IPS-15b (cell line): ENCODE results near the gene BCAP31.

Experiments used
- H3K27me3 ChIP-seq: one replicate; pipeline ENCODE4 v1.6.1; 2013; ENCODE audit warnings: low read length; ENCODE audit not compliant: control insufficient read depth, insufficient read depth
- H3K36me3 ChIP-seq: one replicate; pipeline ENCODE4 v1.6.1; 2013; ENCODE audit warnings: low read length; ENCODE audit not compliant: control insufficient read depth, insufficient read depth
- H3K4me1 ChIP-seq: one replicate; pipeline ENCODE4 v1.6.1; 2013; ENCODE audit warnings: mild to moderate bottlenecking, low read length; ENCODE audit not compliant: control insufficient read depth, insufficient read depth
- H3K4me3 ChIP-seq: one replicate; pipeline ENCODE4 v1.5.1; 2013; ENCODE audit warnings: low read depth, low read length
- H3K9ac ChIP-seq: one replicate; pipeline ENCODE4 v1.6.1; 2013; ENCODE audit warnings: low read depth, mild to moderate bottlenecking, low read length
- H3K9me3 ChIP-seq: one replicate; pipeline ENCODE4 v1.6.1; 2013; ENCODE audit warnings: mild to moderate bottlenecking, low read length; ENCODE audit not compliant: control insufficient read depth, insufficient read depth

Gene BCAP31

GRCh38 chrX:153766871-153767673 is 42.9 kb upstream of the BCAP31 start:
- Histone ChIP-seq H3K36me3 (no peaks in the 10 kb centered on the region), H3K9me3 (peaks cover 5% of the 10 kb centered on the region), H3K27me3 (no peaks in the 10 kb centered on the region), H3K9ac (no peak overlapping the region), H3K4me1 (no peaks in the 10 kb centered on the region), H3K4me3 (no peak overlapping the region)

GRCh38 chrX:153766098-153766817 is 42.1 kb upstream of the BCAP31 start:
- Histone ChIP-seq H3K4me3 (no peak overlapping the region), H3K27me3 (no peaks in the 10 kb centered on the region), H3K4me1 (no peaks in the 10 kb centered on the region), H3K9me3 (peaks cover 5% of the 10 kb centered on the region), H3K36me3 (no peaks in the 10 kb centered on the region), H3K9ac (no peak overlapping the region)

GRCh38 chrX:153765138-153766079 is 41.2 kb upstream of the BCAP31 start:
- Histone ChIP-seq H3K4me3 (no peak overlapping the region), H3K9me3 (peaks cover 5% of the 10 kb centered on the region), H3K9ac (no peak overlapping the region), H3K27me3 (no peaks in the 10 kb centered on the region), H3K36me3 (no peaks in the 10 kb centered on the region), H3K4me1 (no peaks in the 10 kb centered on the region)

- Histone ChIP-seq H3K27me3 (no peaks in the 10 kb centered on the region), H3K9me3 (peaks cover 5% of the 10 kb centered on the region), H3K36me3 (no peaks in the 10 kb centered on the region), H3K4me3 (no peak overlapping the region), H3K9ac (no peak overlapping the region), H3K4me1 (no peaks in the 10 kb centered on the region)
Measured at GRCh38 chrX:153764786-153765137, 40.6 kb upstream of the BCAP31 start.

GRCh38 chrX:153763989-153764755 is 40.0 kb upstream of the BCAP31 start, which contains the start of gene PLXNB3:
TSS of gene PLXNB3 (plus strand) at chrX:153764249. CDS start at chrX:153765536, 1,287 bp downstream.
- Histone ChIP-seq H3K4me3 (no peak within 1 kb of the TSS), H3K36me3 (no peaks in the 10 kb centered on the region), H3K27me3 (no peaks in the 10 kb centered on the region), H3K4me1 (no peaks in the 10 kb centered on the region), H3K9me3 (peaks cover 5% of the 10 kb centered on the region), H3K9ac (no peak within 1 kb of the TSS)

GRCh38 chrX:153763298-153763932 is 39.2 kb upstream of the BCAP31 start:
- no peaks in the 10 kb centered on the region for H3K27me3 ChIP-seq
- no peak overlapping the region for H3K9ac ChIP-seq
- H3K4me1 ChIP-seq = no peaks in the 10 kb centered on the region
- H3K36me3 ChIP-seq = no peaks in the 10 kb centered on the region
- H3K9me3 ChIP-seq = peaks cover 5% of the 10 kb centered on the region
- H3K4me3 ChIP-seq = no peak overlapping the region

GRCh38 chrX:153762626-153763173 is 38.5 kb upstream of the BCAP31 start:
- no peak overlapping the region for H3K4me3 ChIP-seq
- no peak overlapping the region for H3K9ac ChIP-seq
- H3K36me3 ChIP-seq = no peaks in the 10 kb centered on the region
- H3K4me1 ChIP-seq = no peaks in the 10 kb centered on the region
- H3K27me3 ChIP-seq = no peaks in the 10 kb centered on the region
- peaks cover 5% of the 10 kb centered on the region for H3K9me3 ChIP-seq

- H3K9me3 ChIP-seq = peaks cover 5% of the 10 kb centered on the region
- no peaks in the 10 kb centered on the region for H3K4me1 ChIP-seq
Measured at GRCh38 chrX:153761863-153762262, 37.7 kb upstream of the BCAP31 start.

GRCh38 chrX:153755136-153755535 is 30.9 kb upstream of the BCAP31 start:
- no peaks in the 10 kb centered on the region for H3K36me3 ChIP-seq
- peaks cover 5% of the 10 kb centered on the region for H3K9me3 ChIP-seq
- H3K27me3 ChIP-seq = no peaks in the 10 kb centered on the region
- no peaks in the 10 kb centered on the region for H3K4me1 ChIP-seq
- no peak overlapping the region for H3K9ac ChIP-seq
- no peak overlapping the region for H3K4me3 ChIP-seq

More at GRCh38 chrX:153761863-153762262, 37.7 kb upstream of the BCAP31 start:
- H3K9ac ChIP-seq = no peak overlapping the region
- no peak overlapping the region for H3K4me3 ChIP-seq
- no peaks in the 10 kb centered on the region for H3K27me3 ChIP-seq
- no peaks in the 10 kb centered on the region for H3K36me3 ChIP-seq

- H3K4me1 ChIP-seq = no peaks in the 10 kb centered on the region
- no peaks in the 10 kb centered on the region for H3K36me3 ChIP-seq
- no peak overlapping the region for H3K4me3 ChIP-seq
- no peaks in the 10 kb centered on the region for H3K27me3 ChIP-seq
- H3K9ac ChIP-seq = no peak overlapping the region
- H3K9me3 ChIP-seq = no peaks in the 10 kb centered on the region
Measured at GRCh38 chrX:153750127-153750774, 26.1 kb upstream of the BCAP31 start.
